ENCODE data around the gene GUCY2D. TPM values are rescaled to one million over a fixed set of nuclear protein-coding genes. Genes with fewer than 3 reads are reported as not detected.

GUCY2D gene
- total RNA-seq, 1 experiment from 2014 or later: 1.7 TPM

DNA sequence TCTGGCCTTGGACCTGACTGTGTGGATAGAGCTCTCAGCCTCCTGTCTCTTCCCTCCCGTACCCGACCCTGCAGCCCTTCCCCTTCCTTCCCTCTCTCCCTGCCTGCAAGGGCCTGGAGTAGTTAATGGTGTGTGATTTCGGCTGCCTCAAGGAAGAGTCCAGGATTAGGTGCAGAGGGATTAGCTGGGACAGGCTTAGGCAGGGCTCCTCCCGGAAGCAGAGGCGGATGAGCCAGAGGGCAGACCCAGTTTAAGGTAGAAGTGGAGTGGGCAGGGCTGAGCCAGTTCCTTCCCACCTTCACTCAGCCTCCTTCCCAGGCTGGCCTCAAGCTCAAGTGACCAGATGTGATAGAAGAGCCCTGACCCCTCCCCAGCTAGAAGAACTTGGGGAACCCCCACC, 16.8 kb downstream of the GUCY2D start:
- Mint-ChIP-seq H3K27ac (ENCODE audit: unreplicated experiment) (no peak overlapping the region), H3K4me1 (ENCODE audit: low read depth, unreplicated experiment) (peaks cover 13% of the 10 kb centered on the region), H3K9me3 (ENCODE audit: unreplicated experiment) (no peaks in the 10 kb centered on the region), H3K4me3 (ENCODE audit: unreplicated experiment) (no peak overlapping the region), H3K36me3 (ENCODE audit: insufficient read depth, unreplicated experiment) (no peaks in the 10 kb centered on the region), H3K27me3 (ENCODE audit: insufficient read depth, unreplicated experiment) (no peaks in the 10 kb centered on the region)
- no TSS peak for BruUV-seq (replicated peaks)
- TF ChIP-seq, protein P1, sequence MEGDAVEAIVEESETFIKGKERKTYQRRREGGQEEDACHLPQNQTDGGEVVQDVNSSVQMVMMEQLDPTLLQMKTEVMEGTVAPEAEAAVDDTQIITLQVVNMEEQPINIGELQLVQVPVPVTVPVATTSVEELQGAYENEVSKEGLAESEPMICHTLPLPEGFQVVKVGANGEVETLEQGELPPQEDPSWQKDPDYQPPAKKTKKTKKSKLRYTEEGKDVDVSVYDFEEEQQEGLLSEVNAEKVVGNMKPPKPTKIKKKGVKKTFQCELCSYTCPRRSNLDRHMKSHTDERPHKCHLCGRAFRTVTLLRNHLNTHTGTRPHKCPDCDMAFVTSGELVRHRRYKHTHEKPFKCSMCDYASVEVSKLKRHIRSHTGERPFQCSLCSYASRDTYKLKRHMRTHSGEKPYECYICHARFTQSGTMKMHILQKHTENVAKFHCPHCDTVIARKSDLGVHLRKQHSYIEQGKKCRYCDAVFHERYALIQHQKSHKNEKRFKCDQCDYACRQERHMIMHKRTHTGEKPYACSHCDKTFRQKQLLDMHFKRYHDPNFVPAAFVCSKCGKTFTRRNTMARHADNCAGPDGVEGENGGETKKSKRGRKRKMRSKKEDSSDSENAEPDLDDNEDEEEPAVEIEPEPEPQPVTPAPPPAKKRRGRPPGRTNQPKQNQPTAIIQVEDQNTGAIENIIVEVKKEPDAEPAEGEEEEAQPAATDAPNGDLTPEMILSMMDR (IDR thresholded peaks at IDR 0.05; ENCODE audit: insufficient read depth in 1 of 2, low read depth in 1 of 2, low read length in 1 of 2, severe bottlenecking in 1 of 2, unreplicated experiment in 1 of 2): no peak
- no peaks in the 10 kb centered on the region for H3K36me3 ChIP-seq (ENCODE audit: control insufficient read depth, insufficient read depth, low read length)
- H3K4me1 ChIP-seq: peaks cover 16% of the 10 kb centered on the region
- H3K4me3 ChIP-seq (ENCODE audit: low read depth, low read length): no peak overlapping the region
- ChIA-PET POLR2A (no interaction called here), CTCF (interaction anchor here (0.5 kb wide), 1 partner anchor 32 kb away, joined by 5 read pairs; no protein-coding TSS in a partner anchor)
- intact Hi-C loops (cut with micrococcal nuclease; ENCODE audit: unreplicated experiment): no loop called here
- no peak for DNase-seq
- no peaks in the 10 kb centered on the region for H3K27me3 ChIP-seq (replicated peaks; ENCODE audit: control insufficient read depth, insufficient read depth, low read length)
- no peaks in the 10 kb centered on the region for H3K9me3 ChIP-seq

DNA sequence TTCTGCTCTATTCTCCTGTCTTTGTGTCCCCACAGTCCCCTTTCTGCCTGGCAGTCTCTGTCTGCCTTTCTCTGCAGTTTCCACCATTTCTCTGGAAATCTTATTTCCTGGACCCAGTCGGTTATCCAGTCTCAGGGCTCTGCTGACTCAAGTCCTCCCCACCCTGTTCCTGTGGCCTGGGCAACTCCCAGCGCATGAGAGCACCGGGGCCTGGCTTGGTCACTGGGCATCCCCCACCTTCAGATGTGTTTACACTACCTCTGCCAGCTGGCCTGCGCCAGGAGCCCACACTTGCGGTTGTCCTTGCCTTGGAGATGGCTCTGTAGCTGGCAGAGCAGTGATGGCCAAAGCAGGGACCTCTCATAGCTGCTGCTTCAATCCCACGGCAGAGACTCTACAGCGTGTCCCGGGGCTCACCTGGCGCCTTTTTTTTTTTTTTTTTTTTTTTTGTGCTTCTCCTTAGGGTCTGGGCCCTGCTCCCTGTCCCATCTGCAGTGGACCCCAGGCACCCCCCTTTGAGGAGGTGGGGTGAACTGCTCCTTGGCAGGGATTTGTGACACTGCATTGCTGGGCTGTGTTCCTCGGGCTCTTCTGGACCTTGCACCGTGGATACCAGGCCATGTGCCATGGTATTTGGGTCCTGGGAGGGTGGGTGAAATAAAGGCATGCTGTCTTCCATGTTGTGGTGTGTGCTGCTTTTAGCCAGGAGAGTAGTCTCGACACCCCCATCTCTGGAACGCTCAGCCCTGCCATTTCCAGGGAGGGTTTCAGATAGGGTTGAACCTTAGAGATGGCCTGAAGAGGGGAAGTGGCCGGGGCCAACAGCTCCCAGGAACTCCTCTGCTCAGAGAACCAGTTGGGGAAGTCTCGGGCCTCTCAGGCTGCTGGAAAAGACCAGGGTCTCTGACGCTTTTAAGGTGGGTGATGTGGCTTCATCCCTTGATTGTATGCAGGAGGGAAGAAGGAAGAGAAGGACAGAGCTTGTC, 17.5 kb downstream of the GUCY2D start:
- Histone ChIP-seq H3K36me3 (ENCODE audit: control insufficient read depth, insufficient read depth, low read length) (no peaks in the 10 kb centered on the region), H3K4me3 (ENCODE audit: low read depth, low read length) (no peak overlapping the region), H3K9me3 (no peaks in the 10 kb centered on the region), H3K4me1 (peaks cover 16% of the 10 kb centered on the region), H3K27me3 (replicated peaks; ENCODE audit: control insufficient read depth, insufficient read depth, low read length) (no peaks in the 10 kb centered on the region)
- Mint-ChIP-seq H3K27ac (ENCODE audit: unreplicated experiment) (no peak overlapping the region), H3K9me3 (ENCODE audit: unreplicated experiment) (no peaks in the 10 kb centered on the region), H3K4me3 (ENCODE audit: unreplicated experiment) (no peak overlapping the region), H3K27me3 (ENCODE audit: insufficient read depth, unreplicated experiment) (no peaks in the 10 kb centered on the region), H3K4me1 (ENCODE audit: low read depth, unreplicated experiment) (peaks cover 13% of the 10 kb centered on the region), H3K36me3 (ENCODE audit: insufficient read depth, unreplicated experiment) (no peaks in the 10 kb centered on the region)
- TF ChIP-seq, protein P1 (IDR thresholded peaks at IDR 0.05; ENCODE audit: insufficient read depth in 1 of 2, low read depth in 1 of 2, low read length in 1 of 2, severe bottlenecking in 1 of 2, unreplicated experiment in 1 of 2): no peak
- CTCF ChIA-PET: interaction anchor here (0.6 kb wide), 1 partner anchor 36 kb away, joined by 3 read pairs; no protein-coding TSS in a partner anchor
- no TSS peak for BruUV-seq (replicated peaks)
- intact Hi-C loops (cut with micrococcal nuclease; ENCODE audit: unreplicated experiment): no loop called here
- POLR2A ChIA-PET: interaction anchor here (0.5 kb wide), 1 partner anchor 276 kb away, joined by 4 read pairs; no protein-coding TSS in a partner anchor
- no peak for DNase-seq

DNA sequence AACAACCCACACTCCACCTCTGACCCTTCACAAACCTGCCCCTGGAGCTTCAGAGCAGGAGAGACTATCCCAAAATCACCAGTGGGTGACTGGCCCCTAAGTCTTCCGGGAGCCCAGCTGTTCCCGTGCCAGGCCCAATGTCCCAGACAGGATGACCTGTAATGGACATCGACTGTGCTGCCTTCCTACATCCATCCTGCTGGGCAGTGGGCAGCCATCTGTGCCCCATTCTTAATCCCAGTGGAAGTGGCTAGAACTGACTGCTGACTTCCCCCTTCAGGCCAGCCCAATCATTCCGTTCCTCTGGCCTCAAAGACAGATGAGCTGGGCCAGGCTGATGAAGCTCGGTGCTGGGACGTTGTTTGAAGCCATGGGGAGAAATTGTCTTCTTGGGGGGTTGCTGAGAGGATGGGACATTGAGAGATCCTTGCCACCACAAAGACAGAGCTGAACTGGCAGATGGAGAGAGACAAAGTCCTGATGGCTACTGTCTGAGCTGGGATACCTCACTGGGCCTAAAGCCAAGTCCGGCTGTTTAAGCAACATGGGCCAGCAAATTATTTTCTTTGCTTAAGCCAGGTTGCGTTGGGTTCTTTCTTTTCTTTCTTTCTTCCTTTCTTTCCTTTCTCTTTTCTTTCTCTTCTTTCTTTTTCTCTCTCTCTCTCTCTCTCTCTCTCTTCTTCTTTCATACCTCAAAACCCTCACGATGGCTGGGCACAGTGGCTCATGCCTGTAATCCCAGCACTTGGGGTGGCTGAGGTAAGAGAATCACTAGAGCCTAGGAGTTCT, 18.6 kb downstream of the GUCY2D start:
- TF ChIP-seq, protein P1 (IDR thresholded peaks at IDR 0.05; ENCODE audit: insufficient read depth in 1 of 2, low read depth in 1 of 2, low read length in 1 of 2, severe bottlenecking in 1 of 2, unreplicated experiment in 1 of 2): no peak
- Mint-ChIP-seq H3K27me3 (ENCODE audit: insufficient read depth, unreplicated experiment) (no peaks in the 10 kb centered on the region), H3K27ac (ENCODE audit: unreplicated experiment) (no peak overlapping the region), H3K36me3 (ENCODE audit: insufficient read depth, unreplicated experiment) (no peaks in the 10 kb centered on the region), H3K4me3 (ENCODE audit: unreplicated experiment) (no peak overlapping the region), H3K4me1 (ENCODE audit: low read depth, unreplicated experiment) (peaks cover 13% of the 10 kb centered on the region), H3K9me3 (ENCODE audit: unreplicated experiment) (no peaks in the 10 kb centered on the region)
- intact Hi-C loops (cut with micrococcal nuclease; ENCODE audit: unreplicated experiment): no loop called here
- Histone ChIP-seq H3K9me3 (no peaks in the 10 kb centered on the region), H3K36me3 (ENCODE audit: control insufficient read depth, insufficient read depth, low read length) (no peaks in the 10 kb centered on the region), H3K4me1 (peaks cover 16% of the 10 kb centered on the region), H3K4me3 (ENCODE audit: low read depth, low read length) (no peak overlapping the region), H3K27me3 (replicated peaks; ENCODE audit: control insufficient read depth, insufficient read depth, low read length) (no peaks in the 10 kb centered on the region)
- ChIA-PET POLR2A (interaction anchor here (0.5 kb wide), 1 partner anchor 277 kb away, joined by 4 read pairs; no protein-coding TSS in a partner anchor), CTCF (interaction anchor here (0.6 kb wide), 1 partner anchor 35 kb away, joined by 3 read pairs; no protein-coding TSS in a partner anchor)
- no TSS peak for BruUV-seq (replicated peaks)
- DNase-seq: no peak

Data from Caco-2 (cell line).